HepG2 (cell line): ENCODE results near the gene RARA.

Experiments used
- EP300 ChIP-seq, 3 experiments: sonication (generic) in 1 of 3; formaldehyde crosslinking in 1 of 3; IDR thresholded peaks; 2 replicates each; pipeline versions ENCODE4 v1.5.1 to v1.6.1; 2011 to 2020; ENCODE audit warnings: low read depth in 2 of 3, low read length in 2 of 3, borderline replicate concordance in 1 of 3, improper control_type of control experiment in 1 of 3, mild to moderate bottlenecking in 1 of 3, missing genetic modification reagents in 1 of 3, moderate library complexity in 1 of 3
- POLR2AphosphoS5 ChIP-seq: IDR thresholded peaks from 2 replicates; pipeline ENCODE4 v1.6.1; 2012; ENCODE audit warnings: low read depth, low read length
- SOX6 ChIP-seq, 2 experiments: fragments of 450-650 bp in 1 of 2; sonication (generic) in 1 of 2; formaldehyde crosslinking in 1 of 2; IDR thresholded peaks; 2 replicates each; pipeline versions ENCODE4 v1.4.0 to v1.6.1; 2017 to 2020; ENCODE audit warnings: antibody characterized with exemption in 1 of 2, mild to moderate bottlenecking in 1 of 2, missing genetic modification reagents in 1 of 2
- ZNF101 ChIP-seq: sonication (generic); formaldehyde crosslinking; IDR thresholded peaks from 2 replicates; pipeline ENCODE4 v1.4.0; 2020; ENCODE audit warnings: mild to moderate bottlenecking, low read depth, missing genetic modification reagents, borderline replicate concordance

DNA sequence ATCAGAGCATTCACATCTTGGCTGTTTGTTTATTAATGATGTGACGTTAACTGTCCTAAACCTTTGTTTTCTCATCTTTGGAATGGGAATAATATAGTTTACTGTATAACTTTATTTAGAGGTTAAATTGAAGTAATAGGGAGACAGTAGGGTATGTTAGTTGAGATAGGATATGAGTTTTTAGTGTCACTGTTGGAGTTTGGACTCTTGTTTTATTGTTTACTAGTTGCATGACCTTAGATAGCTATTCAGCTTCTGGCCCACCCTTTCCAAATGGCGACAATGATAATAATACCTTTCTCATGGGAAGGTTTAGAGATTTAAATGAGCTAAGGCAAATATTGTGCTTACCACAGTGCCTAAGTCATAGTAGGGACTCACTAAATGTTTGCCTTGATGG is 49.5 kb upstream of the RARA start:
- TF ChIP-seq POLR2AphosphoS5 (no peak), ZNF101 (no peak), SOX6 (IDR thresholded peaks at IDR 0.05) (no peak), SOX6 (CRISPR knock-in tag; IDR thresholded peaks at IDR 0.05) (no peak), EP300 (IDR thresholded peaks at IDR 0.05; ENCODE audit: low read depth in 2 of 2, low read length in 2 of 2) (no peak), EP300 (CRISPR knock-in tag; IDR thresholded peaks at IDR 0.05; ENCODE audit: borderline replicate concordance) (no peak)
